DOHH2 (cell line): ENCODE measurements around the gene ZNF211.

Experiments used
- CTCF ChIP-seq: fragments of 200-600 bp; sonication (generic); IDR thresholded peaks from one replicate; pipeline ENCODE4 v1.5.1; 2014; ENCODE audit warnings: antibody characterized with exemption, mild to moderate bottlenecking, low read depth, low read length; ENCODE audit not compliant: poor library complexity, severe bottlenecking
- EZH2phosphoT487 ChIP-seq: fragments of 200-600 bp; sonication (generic); IDR thresholded peaks from 2 replicates; pipeline ENCODE4 v1.6.1; 2017; ENCODE audit warnings: borderline replicate concordance, mild to moderate bottlenecking, antibody characterized with exemption, low read length, moderate library complexity, mixed read lengths

GRCh38 chr19:57688011-57688763 is 55.2 kb downstream of the ZNF211 start:
- TF ChIP-seq EZH2phosphoT487 (no peak), CTCF (no peak)
